SK-N-SH treated with all-trans-retinoic acid at 6 μM for 48 hours (cell line): ENCODE measurements around the gene ECHDC3.

ENCODE experiments used
- ATAC-seq: fragments of 200-7000 bp; cut with Tn5 transposase; 3 replicates; pipeline ENCODE4 v1.9.1; 2020; ENCODE audit warnings: mild to moderate bottlenecking, moderate library complexity
- ARNTL ChIP-seq: fragments of 450-650 bp; formaldehyde crosslinking; IDR thresholded peaks from 2 replicates; pipeline ENCODE4 v1.5.0; 2020; ENCODE audit warnings: low read depth, mild to moderate bottlenecking, moderate library complexity, borderline replicate concordance
- BACH2 ChIP-seq: fragments of 250-450 bp; sonication (Bioruptor Pico); IDR thresholded peaks from 2 replicates; pipeline ENCODE4 v1.9.0; 2021; ENCODE audit warnings: mild to moderate bottlenecking, borderline replicate concordance
- CSDC2 ChIP-seq: fragments of 250-450 bp; sonication (Bioruptor Pico); IDR thresholded peaks from 2 replicates; pipeline ENCODE4 v1.5.0; 2020; ENCODE audit warnings: mild to moderate bottlenecking, moderate library complexity
- GLIS3 ChIP-seq: fragments of 250-450 bp; sonication (Bioruptor Pico); IDR thresholded peaks from 2 replicates; pipeline ENCODE4 v1.5.0; 2020; ENCODE audit warnings: mild to moderate bottlenecking, moderate library complexity
- ISL1 ChIP-seq: fragments of 250-450 bp; sonication (Bioruptor Pico); IDR thresholded peaks from 2 replicates; pipeline ENCODE4 v2.1.2; 2022; ENCODE audit warnings: mild to moderate bottlenecking, moderate library complexity
- OSR1 ChIP-seq: fragments of 250-450 bp; sonication (Bioruptor Pico); IDR thresholded peaks from 2 replicates; pipeline ENCODE4 v1.8.0; 2022; ENCODE audit warnings: moderate library complexity, mild to moderate bottlenecking, inconsistent platforms
- PPARA ChIP-seq: fragments of 250-450 bp; sonication (Bioruptor Pico); IDR thresholded peaks from 2 replicates; pipeline ENCODE4 v1.5.0; 2020; ENCODE audit warnings: mild to moderate bottlenecking, borderline replicate concordance
- RARB ChIP-seq: fragments of 250-450 bp; sonication (Bioruptor Pico); IDR thresholded peaks from 2 replicates; pipeline ENCODE4 v1.8.0; 2021; ENCODE audit warnings: mild to moderate bottlenecking, moderate library complexity
- SNAI2 ChIP-seq: fragments of 250-450 bp; sonication (Bioruptor Pico); IDR thresholded peaks from 2 replicates; pipeline ENCODE4 v1.5.0; 2020; ENCODE audit warnings: mild to moderate bottlenecking, moderate library complexity
- TCF4 ChIP-seq: fragments of 250-450 bp; sonication (Bioruptor Pico); IDR thresholded peaks from 2 replicates; pipeline ENCODE4 v1.8.0; 2021; ENCODE audit warnings: mild to moderate bottlenecking, moderate library complexity, borderline replicate concordance
- TOX ChIP-seq: fragments of 250-450 bp; sonication (Bioruptor Pico); IDR thresholded peaks from 2 replicates; pipeline ENCODE4 v1.8.0; 2021; ENCODE audit warnings: mild to moderate bottlenecking, moderate library complexity, borderline replicate concordance
- ZC3H10 ChIP-seq: fragments of 250-450 bp; sonication (Bioruptor Pico); IDR thresholded peaks from 2 replicates; pipeline ENCODE4 v1.5.1; 2021; ENCODE audit warnings: mild to moderate bottlenecking, moderate library complexity
- ZFP3 ChIP-seq: fragments of 250-450 bp; sonication (Bioruptor Pico); IDR thresholded peaks from 2 replicates; pipeline ENCODE4 v1.5.0; 2020; ENCODE audit warnings: mild to moderate bottlenecking, moderate library complexity
- ZNF565 ChIP-seq: fragments of 450-650 bp; formaldehyde crosslinking; conservative IDR thresholded peaks from 2 replicates; pipeline ENCODE4 v1.5.0; 2020; ENCODE audit warnings: low read depth, mild to moderate bottlenecking, moderate library complexity
- ZNF70 ChIP-seq: fragments of 450-650 bp; formaldehyde crosslinking; IDR thresholded peaks from 2 replicates; pipeline ENCODE4 v1.5.0; 2020; ENCODE audit warnings: mild to moderate bottlenecking, moderate library complexity
- ZNF8 ChIP-seq: fragments of 450-650 bp; formaldehyde crosslinking; IDR thresholded peaks from 2 replicates; pipeline ENCODE4 v1.5.0; 2020; ENCODE audit warnings: mild to moderate bottlenecking, moderate library complexity
- TF ChIP-seq, protein P1 (sequence below): fragments of 250-450 bp; sonication (Bioruptor Pico); IDR thresholded peaks from 2 replicates; pipeline ENCODE4 v1.5.1; 2020; ENCODE audit warnings: low read depth, mild to moderate bottlenecking, moderate library complexity
- TF ChIP-seq, protein P2 (sequence below): fragments of 250-450 bp; sonication (Bioruptor Pico); IDR thresholded peaks from 2 replicates; pipeline ENCODE4 v1.5.1; 2021; ENCODE audit warnings: mild to moderate bottlenecking, moderate library complexity
- TF ChIP-seq, protein P3 (sequence below): fragments of 250-450 bp; sonication (Bioruptor Pico); IDR thresholded peaks from 2 replicates; pipeline ENCODE4 v1.8.0; 2020; ENCODE audit warnings: mild to moderate bottlenecking, moderate library complexity, borderline replicate concordance
- TF ChIP-seq, protein P4 (sequence below): fragments of 250-450 bp; sonication (Bioruptor Pico); IDR thresholded peaks from 2 replicates; pipeline ENCODE4 v1.8.0; 2021; ENCODE audit warnings: low read depth, mild to moderate bottlenecking, moderate library complexity, borderline replicate concordance
- TF ChIP-seq, protein P5 (sequence below): fragments of 250-450 bp; sonication (Bioruptor Pico); IDR thresholded peaks from 2 replicates; pipeline ENCODE4 v1.5.0; 2020; ENCODE audit warnings: mild to moderate bottlenecking, moderate library complexity

ECHDC3 gene

DNA sequence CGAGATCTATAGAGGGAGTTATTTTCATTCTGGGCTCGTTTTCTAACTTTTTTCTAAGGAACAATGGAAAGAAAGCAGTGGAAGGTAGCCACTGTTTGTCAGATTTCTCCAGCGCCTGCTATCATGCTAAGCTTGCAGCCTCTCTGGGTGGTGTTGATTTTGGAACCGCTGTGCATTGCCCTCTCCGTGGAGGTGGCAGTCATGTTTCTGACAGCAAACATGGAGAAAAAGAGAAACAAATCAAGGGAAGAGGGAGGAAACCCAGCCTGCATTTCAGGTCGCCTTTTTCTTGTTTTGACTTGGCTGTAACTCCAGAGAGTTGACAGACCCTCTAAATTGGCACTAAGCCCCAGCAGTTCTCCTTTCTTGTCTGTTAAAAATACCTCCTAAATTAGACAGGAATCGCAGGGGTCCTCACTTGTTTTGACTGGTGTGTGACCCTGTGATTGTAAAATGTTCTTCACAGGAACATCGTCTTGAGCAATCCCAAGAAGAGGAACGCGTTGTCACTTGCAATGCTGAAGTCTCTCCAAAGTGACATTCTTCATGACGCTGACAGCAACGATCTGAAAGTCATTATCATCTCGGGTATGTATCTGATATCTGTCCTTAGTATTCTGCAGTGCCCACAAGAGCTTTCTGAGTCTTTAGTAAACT is 4.8 kb downstream of the ECHDC3 start:
- ATAC-seq: no peak
- TF ChIP-seq, protein P1, sequence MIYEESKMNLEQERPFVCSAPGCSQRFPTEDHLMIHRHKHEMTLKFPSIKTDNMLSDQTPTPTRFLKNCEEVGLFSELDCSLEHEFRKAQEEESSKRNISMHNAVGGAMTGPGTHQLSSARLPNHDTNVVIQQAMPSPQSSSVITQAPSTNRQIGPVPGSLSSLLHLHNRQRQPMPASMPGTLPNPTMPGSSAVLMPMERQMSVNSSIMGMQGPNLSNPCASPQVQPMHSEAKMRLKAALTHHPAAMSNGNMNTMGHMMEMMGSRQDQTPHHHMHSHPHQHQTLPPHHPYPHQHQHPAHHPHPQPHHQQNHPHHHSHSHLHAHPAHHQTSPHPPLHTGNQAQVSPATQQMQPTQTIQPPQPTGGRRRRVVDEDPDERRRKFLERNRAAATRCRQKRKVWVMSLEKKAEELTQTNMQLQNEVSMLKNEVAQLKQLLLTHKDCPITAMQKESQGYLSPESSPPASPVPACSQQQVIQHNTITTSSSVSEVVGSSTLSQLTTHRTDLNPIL (CRISPR knock-in tag): no peak
- TF ChIP-seq, protein P2, sequence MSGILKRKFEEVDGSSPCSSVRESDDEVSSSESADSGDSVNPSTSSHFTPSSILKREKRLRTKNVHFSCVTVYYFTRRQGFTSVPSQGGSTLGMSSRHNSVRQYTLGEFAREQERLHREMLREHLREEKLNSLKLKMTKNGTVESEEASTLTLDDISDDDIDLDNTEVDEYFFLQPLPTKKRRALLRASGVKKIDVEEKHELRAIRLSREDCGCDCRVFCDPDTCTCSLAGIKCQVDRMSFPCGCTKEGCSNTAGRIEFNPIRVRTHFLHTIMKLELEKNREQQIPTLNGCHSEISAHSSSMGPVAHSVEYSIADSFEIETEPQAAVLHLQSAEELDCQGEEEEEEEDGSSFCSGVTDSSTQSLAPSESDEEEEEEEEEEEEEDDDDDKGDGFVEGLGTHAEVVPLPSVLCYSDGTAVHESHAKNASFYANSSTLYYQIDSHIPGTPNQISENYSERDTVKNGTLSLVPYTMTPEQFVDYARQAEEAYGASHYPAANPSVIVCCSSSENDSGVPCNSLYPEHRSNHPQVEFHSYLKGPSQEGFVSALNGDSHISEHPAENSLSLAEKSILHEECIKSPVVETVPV (CRISPR knock-in tag): no peak
- TF ChIP-seq, protein P3, sequence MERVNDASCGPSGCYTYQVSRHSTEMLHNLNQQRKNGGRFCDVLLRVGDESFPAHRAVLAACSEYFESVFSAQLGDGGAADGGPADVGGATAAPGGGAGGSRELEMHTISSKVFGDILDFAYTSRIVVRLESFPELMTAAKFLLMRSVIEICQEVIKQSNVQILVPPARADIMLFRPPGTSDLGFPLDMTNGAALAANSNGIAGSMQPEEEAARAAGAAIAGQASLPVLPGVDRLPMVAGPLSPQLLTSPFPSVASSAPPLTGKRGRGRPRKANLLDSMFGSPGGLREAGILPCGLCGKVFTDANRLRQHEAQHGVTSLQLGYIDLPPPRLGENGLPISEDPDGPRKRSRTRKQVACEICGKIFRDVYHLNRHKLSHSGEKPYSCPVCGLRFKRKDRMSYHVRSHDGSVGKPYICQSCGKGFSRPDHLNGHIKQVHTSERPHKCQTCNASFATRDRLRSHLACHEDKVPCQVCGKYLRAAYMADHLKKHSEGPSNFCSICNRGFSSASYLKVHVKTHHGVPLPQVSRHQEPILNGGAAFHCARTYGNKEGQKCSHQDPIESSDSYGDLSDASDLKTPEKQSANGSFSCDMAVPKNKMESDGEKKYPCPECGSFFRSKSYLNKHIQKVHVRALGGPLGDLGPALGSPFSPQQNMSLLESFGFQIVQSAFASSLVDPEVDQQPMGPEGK: no peak
- TF ChIP-seq ARNTL (CRISPR knock-in tag) (no peak), TOX (CRISPR knock-in tag) (no peak), TCF4 (CRISPR knock-in tag) (no peak), ISL1 (no peak)
- TF ChIP-seq, all 23 proteins: peak for 0

DNA sequence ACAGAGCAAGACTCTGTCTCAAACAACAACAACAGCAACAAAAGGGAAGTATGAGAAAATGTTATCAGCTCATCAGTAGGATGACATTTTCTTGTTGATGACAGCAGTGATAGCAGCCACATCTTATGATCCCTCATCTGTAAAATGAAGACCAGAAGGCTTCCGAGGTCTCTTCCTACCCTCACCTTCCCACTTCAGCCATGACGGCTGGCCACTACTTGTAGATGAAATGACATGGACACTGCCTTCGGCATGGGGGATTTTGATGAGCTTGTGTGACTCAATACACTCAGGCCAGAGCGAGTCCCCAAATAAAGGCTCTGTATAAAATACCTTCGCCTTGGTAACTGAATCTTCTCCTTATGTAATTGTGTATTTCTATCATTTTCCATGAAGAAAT is 6.7 kb downstream of the ECHDC3 start:
- TF ChIP-seq BACH2 (CRISPR knock-in tag): no peak
- TF ChIP-seq GLIS3 (CRISPR knock-in tag): no peak
- no peak for TF ChIP-seq SNAI2 (CRISPR knock-in tag)
- no peak for ATAC-seq

DNA sequence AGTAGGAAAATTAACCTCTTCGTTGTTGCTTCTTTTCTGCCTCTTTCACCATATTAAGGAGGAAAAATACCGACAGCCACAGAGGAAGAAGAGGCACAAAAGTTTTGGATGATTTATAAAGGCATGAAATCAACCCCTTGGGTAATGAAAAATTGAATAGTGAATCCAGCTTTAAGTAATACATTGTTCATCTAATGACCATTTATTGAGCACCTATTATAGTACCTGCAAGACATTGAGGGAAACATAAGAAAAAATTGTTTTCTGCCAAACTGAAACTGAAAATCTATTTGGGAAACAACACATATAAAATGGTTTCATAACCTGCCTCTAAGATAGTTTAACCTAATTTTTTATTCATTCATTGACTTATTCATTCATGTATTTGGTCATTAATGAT is 8.2 kb downstream of the ECHDC3 start:
- no peak for ATAC-seq
- TF ChIP-seq ZNF565: no peak
- TF ChIP-seq OSR1 (CRISPR knock-in tag): no peak
- no peak for TF ChIP-seq GLIS3 (CRISPR knock-in tag)
- TF ChIP-seq RARB (CRISPR knock-in tag): no peak
- TF ChIP-seq ZC3H10 (CRISPR knock-in tag): no peak
- no peak for TF ChIP-seq ZNF8 (CRISPR knock-in tag)
- TF ChIP-seq, protein P4, sequence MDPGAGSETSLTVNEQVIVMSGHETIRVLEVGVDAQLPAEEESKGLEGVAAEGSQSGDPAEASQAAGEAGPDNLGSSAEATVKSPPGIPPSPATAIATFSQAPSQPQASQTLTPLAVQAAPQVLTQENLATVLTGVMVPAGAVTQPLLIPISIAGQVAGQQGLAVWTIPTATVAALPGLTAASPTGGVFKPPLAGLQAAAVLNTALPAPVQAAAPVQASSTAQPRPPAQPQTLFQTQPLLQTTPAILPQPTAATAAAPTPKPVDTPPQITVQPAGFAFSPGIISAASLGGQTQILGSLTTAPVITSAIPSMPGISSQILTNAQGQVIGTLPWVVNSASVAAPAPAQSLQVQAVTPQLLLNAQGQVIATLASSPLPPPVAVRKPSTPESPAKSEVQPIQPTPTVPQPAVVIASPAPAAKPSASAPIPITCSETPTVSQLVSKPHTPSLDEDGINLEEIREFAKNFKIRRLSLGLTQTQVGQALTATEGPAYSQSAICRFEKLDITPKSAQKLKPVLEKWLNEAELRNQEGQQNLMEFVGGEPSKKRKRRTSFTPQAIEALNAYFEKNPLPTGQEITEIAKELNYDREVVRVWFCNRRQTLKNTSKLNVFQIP (CRISPR knock-in tag): no peak
- TF ChIP-seq PPARA (CRISPR knock-in tag): no peak
- TF ChIP-seq, protein P3: no peak
- TF ChIP-seq, protein P5, sequence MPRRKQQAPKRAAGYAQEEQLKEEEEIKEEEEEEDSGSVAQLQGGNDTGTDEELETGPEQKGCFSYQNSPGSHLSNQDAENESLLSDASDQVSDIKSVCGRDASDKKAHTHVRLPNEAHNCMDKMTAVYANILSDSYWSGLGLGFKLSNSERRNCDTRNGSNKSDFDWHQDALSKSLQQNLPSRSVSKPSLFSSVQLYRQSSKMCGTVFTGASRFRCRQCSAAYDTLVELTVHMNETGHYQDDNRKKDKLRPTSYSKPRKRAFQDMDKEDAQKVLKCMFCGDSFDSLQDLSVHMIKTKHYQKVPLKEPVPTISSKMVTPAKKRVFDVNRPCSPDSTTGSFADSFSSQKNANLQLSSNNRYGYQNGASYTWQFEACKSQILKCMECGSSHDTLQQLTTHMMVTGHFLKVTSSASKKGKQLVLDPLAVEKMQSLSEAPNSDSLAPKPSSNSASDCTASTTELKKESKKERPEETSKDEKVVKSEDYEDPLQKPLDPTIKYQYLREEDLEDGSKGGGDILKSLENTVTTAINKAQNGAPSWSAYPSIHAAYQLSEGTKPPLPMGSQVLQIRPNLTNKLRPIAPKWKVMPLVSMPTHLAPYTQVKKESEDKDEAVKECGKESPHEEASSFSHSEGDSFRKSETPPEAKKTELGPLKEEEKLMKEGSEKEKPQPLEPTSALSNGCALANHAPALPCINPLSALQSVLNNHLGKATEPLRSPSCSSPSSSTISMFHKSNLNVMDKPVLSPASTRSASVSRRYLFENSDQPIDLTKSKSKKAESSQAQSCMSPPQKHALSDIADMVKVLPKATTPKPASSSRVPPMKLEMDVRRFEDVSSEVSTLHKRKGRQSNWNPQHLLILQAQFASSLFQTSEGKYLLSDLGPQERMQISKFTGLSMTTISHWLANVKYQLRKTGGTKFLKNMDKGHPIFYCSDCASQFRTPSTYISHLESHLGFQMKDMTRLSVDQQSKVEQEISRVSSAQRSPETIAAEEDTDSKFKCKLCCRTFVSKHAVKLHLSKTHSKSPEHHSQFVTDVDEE (CRISPR knock-in tag): no peak
- TF ChIP-seq ZFP3 (CRISPR knock-in tag): no peak
- no peak for TF ChIP-seq TCF4 (CRISPR knock-in tag)
- TF ChIP-seq ZNF70 (CRISPR knock-in tag): no peak
- TF ChIP-seq, protein P2 (CRISPR knock-in tag): no peak
- no peak for TF ChIP-seq CSDC2 (CRISPR knock-in tag)
